NK-92 (cell line): Measurements from ENCODE around the gene FRYL.

Experiments
- DNase-seq: peaks from one replicate; lab custom pipeline; 2025; ENCODE audit not compliant: unreplicated experiment; lab: John Stamatoyannopoulos, UW

Gene FRYL

GRCh38 chr4:48565362-48566033 is 214.6 kb downstream of the FRYL start:
- DNase-seq: no peak

DNA sequence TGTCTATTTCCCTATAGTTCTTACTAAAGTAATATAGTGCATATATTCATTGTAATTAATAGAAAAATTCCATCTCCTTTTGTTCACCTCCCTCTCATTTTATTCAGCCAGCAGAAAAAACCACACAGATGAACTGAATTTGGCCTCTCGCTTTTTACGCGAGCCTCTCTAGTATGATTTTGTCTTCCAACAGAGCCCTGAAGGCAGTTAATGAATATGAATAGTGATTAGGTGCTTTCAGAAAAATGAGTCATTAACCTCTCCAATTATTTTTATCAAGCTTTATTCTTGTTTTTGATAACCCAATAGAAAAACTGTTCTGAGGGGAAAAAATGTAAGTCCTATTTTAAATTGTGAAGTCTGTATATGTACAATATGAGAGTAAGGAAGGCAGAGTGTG is 215.9 kb downstream of the FRYL start:
- DNase-seq: no peak

GRCh38 chr4:48558819-48559218 is 221.3 kb downstream of the FRYL start:
- DNase-seq: no peak

GRCh38 chr4:48558026-48558425 is 222.1 kb downstream of the FRYL start:
- no peak for DNase-seq

DNA sequence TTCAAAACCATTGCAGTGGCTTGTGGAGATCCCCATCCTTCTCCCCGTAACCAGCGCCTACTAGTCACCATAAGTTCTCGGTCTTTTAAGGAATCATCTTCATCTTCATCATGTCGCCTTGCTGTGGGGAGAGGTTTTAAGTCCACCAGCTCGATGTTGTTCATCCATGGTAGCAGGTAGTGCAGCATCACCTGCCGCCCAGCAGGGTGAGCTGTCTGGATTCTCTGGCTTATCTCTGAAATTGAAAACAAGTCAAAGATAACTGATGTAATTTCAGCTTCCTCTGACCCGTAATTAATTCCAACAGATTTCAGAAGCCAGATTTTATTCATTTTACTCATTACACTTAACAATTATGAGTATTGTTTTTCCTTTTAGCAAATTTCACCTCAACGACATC is 222.6 kb downstream of the FRYL start:
- no peak for DNase-seq

DNA sequence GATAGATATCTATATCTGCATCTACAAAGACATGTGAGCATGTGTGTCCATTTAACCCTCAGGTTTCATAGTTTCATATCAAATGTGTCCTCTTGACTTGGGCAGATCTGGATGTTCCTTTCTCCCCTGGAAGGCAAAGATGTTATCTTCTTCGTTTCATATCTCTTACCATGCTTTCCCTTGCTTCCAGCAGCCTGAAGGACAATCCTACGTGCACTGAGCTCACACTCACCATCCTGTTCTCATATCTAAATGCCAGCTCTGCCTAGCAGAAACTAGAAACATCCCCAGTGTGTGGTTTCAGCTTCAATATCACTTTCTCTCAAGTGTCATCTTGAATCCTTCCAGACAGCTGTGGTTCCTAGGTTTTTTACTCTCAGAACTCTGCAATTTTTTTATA is 223.8 kb downstream of the FRYL start:
- no peak for DNase-seq

DNA sequence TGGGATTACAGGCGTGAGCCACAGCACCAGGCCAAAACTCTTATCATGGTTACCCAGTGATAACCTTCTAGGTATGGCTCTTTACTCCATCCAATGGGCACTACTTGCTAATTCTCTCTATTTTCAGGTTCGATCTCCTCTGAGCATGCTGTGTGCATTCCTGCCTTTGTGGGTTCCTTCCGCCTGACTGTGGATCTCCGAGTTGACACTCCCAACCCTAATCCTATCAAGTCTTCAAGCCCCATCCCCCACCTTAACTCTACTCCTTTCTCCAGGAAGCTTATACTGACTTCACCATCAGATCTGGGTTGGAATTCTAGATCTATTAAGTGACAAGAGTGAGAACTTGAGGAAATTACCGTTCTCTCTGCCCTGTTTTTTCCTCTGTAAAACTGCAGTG is 225.5 kb downstream of the FRYL start:
- no peak for DNase-seq

- no peak for DNase-seq
Observed at GRCh38 chr4:48553720-48554119, 226.4 kb downstream of the FRYL start.

DNA sequence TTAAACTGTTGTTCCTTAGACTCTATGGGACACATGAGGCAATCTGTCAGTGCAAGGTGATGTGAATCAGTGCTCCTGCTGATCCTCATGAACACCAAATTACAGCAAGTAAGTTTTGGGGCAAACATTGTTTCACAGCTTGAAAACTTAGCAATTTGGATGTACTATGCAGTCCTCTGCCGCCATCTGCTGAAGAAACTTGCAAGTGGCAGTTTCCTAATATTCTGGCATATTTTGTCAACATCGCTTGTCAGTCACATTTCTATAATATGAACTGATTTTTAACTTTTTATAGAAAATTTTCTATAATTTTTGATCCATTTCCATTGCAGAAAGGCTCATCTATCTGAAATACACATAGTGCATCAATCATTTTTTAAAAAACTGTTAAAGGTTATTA is 233.7 kb downstream of the FRYL start:
- no peak for DNase-seq

GRCh38 chr4:48543796-48544195 is 236.3 kb downstream of the FRYL start:
- no peak for DNase-seq

GRCh38 chr4:48542888-48543287 is 237.2 kb downstream of the FRYL start:
- DNase-seq: no peak

DNA sequence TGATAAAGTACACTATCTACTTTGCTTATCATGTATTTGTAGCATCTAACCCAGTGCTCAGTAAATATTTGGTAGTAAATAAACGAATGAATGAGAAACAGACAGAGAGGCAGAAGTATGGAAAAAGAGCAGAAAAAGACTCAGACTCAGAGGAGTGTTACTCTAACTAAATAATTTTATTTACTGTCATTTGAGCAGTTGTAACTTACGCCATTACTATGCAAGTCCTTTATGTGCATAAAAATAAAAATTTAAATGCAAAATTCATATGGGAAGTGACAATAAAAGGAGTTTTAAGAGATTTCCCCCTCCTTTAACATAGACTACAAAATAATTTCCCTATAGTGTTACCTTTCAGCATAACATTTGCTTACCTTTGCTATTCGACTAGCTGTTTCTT is 240.5 kb downstream of the FRYL start:
- DNase-seq: no peak

GRCh38 chr4:48538358-48538757 is 241.7 kb downstream of the FRYL start:
- no peak for DNase-seq

GRCh38 chr4:48526406-48526805 is 253.7 kb downstream of the FRYL start:
- no peak for DNase-seq

DNA sequence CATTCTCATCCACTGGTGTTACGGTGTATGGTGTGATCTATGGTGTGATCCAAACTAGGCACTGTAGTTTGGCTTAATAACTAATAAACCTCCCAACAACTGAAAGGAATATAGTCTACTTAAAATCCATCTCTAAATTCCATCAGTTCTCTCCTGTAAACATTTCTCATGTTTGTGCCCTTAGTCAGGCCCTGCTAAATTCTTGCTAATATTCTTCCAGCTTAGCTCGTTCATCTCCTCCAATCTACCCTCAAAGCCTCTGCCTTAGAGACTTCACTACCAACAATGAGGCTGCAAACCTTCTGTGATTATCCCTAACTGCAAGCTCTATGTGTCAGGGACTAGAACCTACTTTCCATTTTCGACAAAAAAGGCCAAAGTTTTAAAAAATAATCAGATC is 261.9 kb downstream of the FRYL start:
- no peak for DNase-seq

- DNase-seq: no peak
Observed at GRCh38 chr4:48509543-48509942, 270.5 kb downstream of the FRYL start.

DNA sequence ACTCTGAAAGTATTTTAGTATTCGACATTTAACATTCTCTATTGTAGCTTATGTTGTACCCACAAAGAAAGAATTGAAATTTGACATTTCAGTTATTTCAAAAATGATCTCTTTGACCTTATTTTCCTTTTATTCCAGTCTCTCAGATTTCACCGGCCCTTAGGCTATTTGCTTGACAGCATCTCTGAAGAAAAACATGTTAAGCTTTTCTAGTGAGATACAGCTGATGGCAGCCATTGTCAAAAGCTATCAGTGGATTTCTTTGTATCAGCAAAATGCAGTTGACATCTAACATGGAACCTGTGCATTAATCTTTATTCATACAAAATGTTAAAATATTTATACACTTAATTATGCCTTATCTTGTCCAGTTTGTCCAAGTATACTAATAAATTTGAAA is 273.4 kb downstream of the FRYL start:
- DNase-seq: no peak

DNA sequence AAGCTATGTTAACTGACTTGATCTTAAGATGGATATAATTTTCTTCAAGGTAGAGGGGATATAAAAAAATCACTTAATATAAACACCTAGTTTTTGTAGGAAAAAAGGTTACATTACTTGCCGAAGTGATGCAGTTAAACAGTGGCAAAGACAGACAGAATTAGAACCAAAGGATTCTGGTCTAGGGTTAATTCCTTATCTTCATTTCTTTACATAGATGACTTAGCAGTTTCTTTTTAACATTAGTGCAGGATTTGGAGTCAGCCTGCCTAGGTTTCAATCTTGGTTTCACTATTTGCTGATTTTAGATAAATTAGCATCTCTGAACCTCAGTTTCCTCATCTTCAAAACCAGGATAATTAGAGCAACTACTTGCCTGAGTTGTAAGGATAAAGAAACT is 275.7 kb downstream of the FRYL start:
- no peak for DNase-seq

- no peak for DNase-seq
Observed at GRCh38 chr4:48504026-48504330, 276.1 kb downstream of the FRYL start.

DNA sequence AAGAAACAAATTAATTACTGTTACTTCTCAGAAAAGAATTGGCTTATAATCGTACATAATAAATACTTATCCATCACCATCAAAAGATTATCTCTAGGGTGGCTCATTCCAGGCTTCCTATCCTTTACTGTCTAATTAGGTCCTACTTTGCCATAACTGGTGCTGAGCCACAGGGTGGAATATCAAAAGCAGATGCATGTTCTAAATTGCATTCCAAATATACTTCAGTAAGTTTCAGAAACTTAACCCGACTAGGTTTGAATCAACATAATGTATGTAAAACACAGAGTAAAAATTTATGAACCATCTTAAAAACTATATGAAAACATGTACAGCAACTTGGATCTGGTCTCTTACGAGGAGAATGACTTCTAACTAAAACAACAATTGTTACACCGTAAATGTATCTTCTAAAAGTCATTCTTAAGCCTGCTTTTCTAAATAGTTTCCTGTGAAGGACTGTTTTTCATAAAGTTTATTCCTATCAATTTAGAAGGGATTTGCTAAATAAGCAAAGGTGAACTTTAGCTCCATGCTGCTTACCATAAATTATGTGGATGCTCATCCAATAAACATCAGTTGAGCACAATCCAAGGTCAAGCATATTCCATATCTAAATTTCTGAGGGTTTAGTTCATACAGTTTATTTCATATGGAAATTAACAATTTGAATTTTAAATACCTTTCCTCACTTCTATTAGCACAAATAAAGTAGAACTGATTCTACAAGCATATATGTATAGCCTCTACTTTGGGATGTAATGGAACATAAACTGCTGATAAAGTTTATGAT is 276.6 kb downstream of the FRYL start:
- no peak for DNase-seq

DNA sequence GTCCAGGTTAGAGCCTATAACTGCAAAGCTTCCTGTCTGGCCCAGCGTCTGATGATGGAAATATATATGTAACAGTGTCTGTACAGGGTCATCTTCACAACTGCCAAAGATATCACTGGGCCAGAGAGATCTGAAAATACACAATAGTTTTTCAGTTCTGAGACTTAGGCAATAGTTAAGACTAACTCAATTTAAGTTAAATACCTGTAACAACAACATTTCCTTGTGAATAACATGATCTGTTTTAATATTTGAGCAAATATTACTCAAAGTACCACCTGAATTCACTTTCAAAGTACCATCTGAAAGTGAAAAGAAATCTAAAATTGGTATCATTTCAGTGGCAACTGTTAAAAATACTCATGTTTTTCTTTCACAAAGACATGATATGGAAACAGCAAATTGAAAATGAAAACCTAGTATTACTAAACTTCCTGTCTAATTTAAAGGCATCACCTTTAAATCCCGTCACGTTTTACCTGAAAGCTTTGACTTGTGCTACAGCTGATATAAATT is 280.5 kb downstream of the FRYL start:
- no peak for DNase-seq

DNA sequence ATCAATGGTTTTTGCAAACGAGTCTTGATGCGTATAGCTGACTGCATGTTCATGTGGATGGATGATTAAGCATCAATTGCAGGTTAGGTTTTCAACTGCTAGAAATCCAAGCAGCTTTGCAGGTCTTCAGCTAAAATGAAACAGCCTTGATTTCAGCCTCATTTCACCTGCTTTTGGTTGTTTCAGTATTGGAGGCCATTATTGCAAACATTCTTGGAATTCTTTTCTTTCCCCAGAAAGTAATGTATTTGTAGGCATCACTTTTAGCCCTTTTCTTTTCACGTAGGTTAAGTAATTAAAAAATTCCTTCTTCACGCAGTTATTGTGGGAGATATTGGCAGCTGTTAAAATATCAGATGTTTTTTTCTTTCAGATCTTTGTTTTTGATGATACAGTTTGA is 281.2 kb downstream of the FRYL start:
- DNase-seq: no peak

- DNase-seq: no peak
Observed at GRCh38 chr4:48495941-48496340, 284.1 kb downstream of the FRYL start.
